ENCODE measurements around the gene CEBPA.
A peak's percentile ranks its signal among the peaks of the same experiment; 100 is the strongest.

CEBPA gene

DNA sequence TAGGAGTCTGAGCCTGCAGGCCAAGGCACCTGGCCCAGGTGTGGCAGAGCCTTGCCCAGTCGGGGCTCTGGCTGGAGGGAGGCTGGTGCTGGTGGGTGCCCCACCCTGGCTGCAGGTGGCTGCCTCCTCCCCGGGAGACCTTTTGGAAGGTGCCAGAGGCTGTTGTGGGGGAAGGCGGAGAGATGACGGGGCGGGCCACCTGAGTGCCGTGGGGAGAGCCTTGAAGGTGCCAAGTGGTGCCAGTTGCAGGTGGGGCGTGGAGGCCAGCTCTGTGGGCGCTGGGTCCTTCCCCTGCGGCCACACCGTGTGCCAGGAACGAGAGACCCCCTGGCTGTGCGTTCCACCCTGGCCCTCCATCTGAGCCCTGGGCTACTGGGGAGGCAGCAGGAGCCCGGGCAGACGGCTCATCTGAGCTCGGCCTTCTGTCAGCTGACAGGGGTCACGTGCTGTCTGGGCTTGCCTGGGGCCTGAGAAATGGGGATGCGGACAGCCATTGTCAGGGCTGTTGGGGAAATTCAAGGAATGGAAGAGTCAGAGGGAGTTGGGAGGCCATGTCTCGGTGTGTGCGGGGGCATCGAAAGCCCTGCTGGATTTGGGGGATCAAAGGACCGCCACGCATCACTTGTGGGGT lies 20.9 kb downstream of the CEBPA start:
- Histone ChIP-seq H3K36me3 (ENCODE audit: control insufficient read depth in 5 of 5, insufficient read depth in 5 of 5, low read length in 5 of 5) (no peaks in the 10 kb centered on the region), H3K9ac (ENCODE audit: low read length in 5 of 5) (peak overlapping the region in 2 of 5 donors; percentile 15 to 52), H3K4me3 (ENCODE audit: low read depth in 1 of 5, low read length in 5 of 5) (no peak overlapping the region), H3K27me3 (ENCODE audit: control insufficient read depth in 5 of 5, insufficient read depth in 4 of 5, low read length in 5 of 5) (no peaks in the 10 kb centered on the region), H3K9me3 (ENCODE audit: control insufficient read depth in 5 of 5, low read length in 5 of 5) (no peaks in the 10 kb centered on the region), H3K27ac (ENCODE audit: low read depth, low read length) (peak overlapping the region; percentile 88), H3K4me1 (ENCODE audit: control insufficient read depth in 5 of 5, insufficient read depth in 5 of 5, low read length in 5 of 5) (peaks cover 5 to 86% (median 81%) of the 10 kb centered on the region in 5 donors)

DNA sequence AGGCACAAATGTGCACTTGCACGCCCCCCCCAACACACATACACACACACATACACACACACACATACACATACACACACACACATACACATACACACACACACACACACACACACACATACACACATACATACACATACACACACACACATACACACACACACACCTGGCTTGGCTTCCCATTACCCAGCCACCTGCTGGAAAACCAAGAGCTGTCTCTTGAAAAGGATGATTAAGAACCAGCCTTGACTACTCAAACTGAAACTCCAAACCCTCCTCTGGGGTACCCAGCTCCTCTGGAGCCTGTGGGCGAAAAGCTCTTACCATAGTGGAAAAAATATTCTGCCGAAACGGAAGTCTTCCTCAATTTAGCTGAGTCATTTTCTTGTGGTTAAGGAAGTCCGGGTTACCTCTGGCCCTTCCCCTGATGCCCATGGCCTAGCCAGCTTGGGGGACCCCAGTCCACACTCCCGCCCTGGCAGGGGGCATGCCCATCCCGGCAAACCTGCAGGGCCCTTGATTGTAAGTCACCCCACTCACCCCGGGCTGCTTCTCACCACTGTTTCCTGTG lies 21.9 kb downstream of the CEBPA start:
- no peaks in the 10 kb centered on the region for H3K27me3 ChIP-seq (ENCODE audit: control insufficient read depth in 5 of 5, insufficient read depth in 4 of 5, low read length in 5 of 5)
- peak overlapping the region in 1 of 5 donors; percentile 16 for H3K4me3 ChIP-seq (ENCODE audit: low read depth in 1 of 5, low read length in 5 of 5)
- H3K36me3 ChIP-seq (ENCODE audit: control insufficient read depth in 5 of 5, insufficient read depth in 5 of 5, low read length in 5 of 5), result no peaks in the 10 kb centered on the region
- H3K4me1 ChIP-seq (ENCODE audit: control insufficient read depth in 5 of 5, insufficient read depth in 5 of 5, low read length in 5 of 5), result peaks cover 3 to 80% (median 73%) of the 10 kb centered on the region in 5 donors
- no peaks in the 10 kb centered on the region for H3K9me3 ChIP-seq (ENCODE audit: control insufficient read depth in 5 of 5, low read length in 5 of 5)
- peak overlapping the region in 1 of 5 donors; percentile 37 for H3K9ac ChIP-seq (ENCODE audit: low read length in 5 of 5)
- peak overlapping the region; percentile 88 for H3K27ac ChIP-seq (ENCODE audit: low read depth, low read length)

DNA sequence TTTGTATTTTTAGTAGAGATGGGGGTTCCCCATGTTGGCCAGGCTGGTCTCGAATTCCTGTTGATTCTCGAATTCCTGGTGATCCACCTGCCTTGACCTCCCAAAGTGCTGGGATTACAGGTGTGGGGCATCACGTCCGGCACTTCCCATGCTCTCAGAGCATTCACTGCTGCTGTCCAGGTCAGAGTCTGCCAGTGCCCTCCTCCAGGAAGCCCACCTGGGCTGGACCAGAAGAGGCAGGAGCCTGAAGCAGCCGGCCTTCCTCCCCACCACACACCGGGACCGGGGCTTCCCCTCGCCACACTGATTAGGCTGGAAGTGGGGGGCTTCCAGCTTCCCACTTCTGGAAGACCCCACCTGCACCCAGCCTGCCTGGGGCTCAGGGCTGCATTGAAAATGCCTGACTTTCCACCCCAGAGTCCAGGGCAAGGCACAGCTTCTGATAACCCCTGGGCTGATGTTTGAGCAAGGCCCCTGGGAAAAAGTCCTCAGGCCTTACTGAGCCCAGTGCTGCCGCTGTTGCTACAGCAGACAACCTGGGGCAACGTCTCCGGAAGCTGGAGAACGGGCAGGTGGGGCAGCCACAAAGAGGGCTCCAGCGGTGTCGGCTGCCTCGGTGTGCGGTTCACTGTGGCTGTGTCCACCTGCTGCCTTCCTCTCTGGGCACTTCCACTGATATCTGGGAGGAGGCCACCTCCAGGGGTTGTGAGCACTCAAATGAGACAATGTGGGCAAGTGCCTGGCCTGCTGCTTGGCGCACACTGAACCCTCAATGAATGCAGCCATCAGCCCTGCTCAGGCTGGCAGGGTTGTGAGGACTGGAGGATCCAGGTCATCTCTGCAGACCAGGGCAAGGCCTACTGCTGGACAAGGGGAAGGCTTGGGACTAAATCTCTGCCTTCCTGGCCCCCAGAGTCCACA lies 22.6 kb downstream of the CEBPA start:
- peak overlapping the region; percentile 88 for H3K27ac ChIP-seq (ENCODE audit: low read depth, low read length)

DNA sequence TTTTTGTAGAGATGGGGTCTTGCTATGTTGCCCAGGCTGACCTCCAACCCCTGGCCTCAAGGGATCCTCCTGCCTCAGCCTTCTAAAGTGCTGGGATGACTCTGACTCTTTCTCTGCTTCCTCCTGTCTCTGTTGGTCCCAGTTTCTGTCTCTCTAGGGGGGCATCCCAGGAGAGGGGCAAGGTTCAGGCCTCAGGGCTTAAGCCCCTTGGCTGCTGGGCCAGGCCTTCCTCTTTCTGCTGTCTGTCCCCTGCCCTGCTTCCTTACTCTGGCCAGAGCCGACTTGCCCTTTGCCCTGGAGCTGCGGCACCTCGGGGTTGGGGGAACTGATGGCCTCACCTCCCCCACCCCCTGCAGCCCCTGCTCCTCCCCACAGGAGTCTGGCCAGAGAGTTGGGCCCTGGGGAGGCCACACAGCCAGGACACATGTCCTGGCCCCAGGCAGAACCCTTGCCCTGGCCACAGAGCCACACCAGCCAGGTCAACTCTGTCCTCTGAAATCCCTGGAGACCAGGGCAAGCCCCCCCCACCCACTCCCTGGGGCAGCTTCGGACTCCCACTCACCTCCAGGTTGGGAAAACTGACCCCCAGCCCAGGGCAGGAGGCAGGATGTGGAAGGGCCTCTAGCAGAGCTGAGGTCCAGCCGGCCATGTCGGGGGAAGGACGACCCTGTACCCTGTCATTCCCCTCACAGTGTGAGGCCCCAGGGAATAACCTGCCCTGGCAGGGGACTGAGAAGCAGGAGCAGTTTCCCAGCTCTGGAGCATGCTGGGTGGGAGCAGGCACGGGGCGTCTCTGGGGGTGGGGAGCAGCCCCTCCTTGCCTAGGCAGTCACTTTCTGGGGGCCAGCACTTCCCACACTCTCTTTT lies 23.7 kb downstream of the CEBPA start:
- peak overlapping the region in 1 of 5 donors; percentile 1 for H3K4me3 ChIP-seq (ENCODE audit: low read depth in 1 of 5, low read length in 5 of 5)
- peak overlapping the region; percentile 29 for H3K27ac ChIP-seq (ENCODE audit: low read depth, low read length)
- H3K9me3 ChIP-seq (ENCODE audit: control insufficient read depth in 5 of 5, low read length in 5 of 5), result no peaks in the 10 kb centered on the region
- H3K27me3 ChIP-seq (ENCODE audit: control insufficient read depth in 5 of 5, insufficient read depth in 4 of 5, low read length in 5 of 5), result no peaks in the 10 kb centered on the region
- H3K4me1 ChIP-seq (ENCODE audit: control insufficient read depth in 5 of 5, insufficient read depth in 5 of 5, low read length in 5 of 5), result peaks cover 6 to 84% (median 72%) of the 10 kb centered on the region in 5 donors
- H3K9ac ChIP-seq (ENCODE audit: low read length in 5 of 5), result no peak overlapping the region
- H3K36me3 ChIP-seq (ENCODE audit: control insufficient read depth in 5 of 5, insufficient read depth in 5 of 5, low read length in 5 of 5), result no peaks in the 10 kb centered on the region

More for the DNA sequence above, 22.6 kb downstream of the CEBPA start:
- no peaks in the 10 kb centered on the region for H3K27me3 ChIP-seq (ENCODE audit: control insufficient read depth in 5 of 5, insufficient read depth in 4 of 5, low read length in 5 of 5)
- H3K9me3 ChIP-seq (ENCODE audit: control insufficient read depth in 5 of 5, low read length in 5 of 5), result no peaks in the 10 kb centered on the region
- H3K4me1 ChIP-seq (ENCODE audit: control insufficient read depth in 5 of 5, insufficient read depth in 5 of 5, low read length in 5 of 5), result peaks cover 1 to 79% (median 67%) of the 10 kb centered on the region in 5 donors
- no peaks in the 10 kb centered on the region for H3K36me3 ChIP-seq (ENCODE audit: control insufficient read depth in 5 of 5, insufficient read depth in 5 of 5, low read length in 5 of 5)
- peak overlapping the region in 1 of 5 donors; percentile 37 for H3K9ac ChIP-seq (ENCODE audit: low read length in 5 of 5)
- H3K4me3 ChIP-seq (ENCODE audit: low read depth in 1 of 5, low read length in 5 of 5), result peak overlapping the region in 1 of 5 donors; percentile 16

DNA sequence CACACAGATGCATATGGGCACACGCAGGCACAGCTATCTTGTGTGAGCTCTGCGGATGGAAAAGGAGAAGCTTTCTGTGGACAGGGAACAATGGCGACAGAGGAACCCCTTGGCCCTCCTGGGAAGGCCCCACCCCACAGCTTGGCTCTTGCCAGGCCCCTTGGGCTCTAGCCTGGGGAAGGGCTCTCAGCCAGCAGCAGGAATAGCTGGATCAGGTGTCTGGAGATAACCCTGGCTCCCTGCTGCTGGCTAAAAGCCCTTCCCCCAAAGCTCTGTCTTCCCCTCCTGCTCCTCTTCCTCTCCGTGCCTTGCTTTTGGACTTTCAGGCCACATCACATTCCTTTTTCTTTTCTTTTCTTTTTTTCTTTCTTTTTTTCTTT lies 24.3 kb downstream of the CEBPA start:
- Histone ChIP-seq H3K9me3 (ENCODE audit: control insufficient read depth in 5 of 5, low read length in 5 of 5) (no peaks in the 10 kb centered on the region), H3K9ac (ENCODE audit: low read length in 5 of 5) (no peak overlapping the region), H3K4me1 (ENCODE audit: control insufficient read depth in 5 of 5, insufficient read depth in 5 of 5, low read length in 5 of 5) (peaks cover 6 to 84% (median 72%) of the 10 kb centered on the region in 5 donors), H3K36me3 (ENCODE audit: control insufficient read depth in 5 of 5, insufficient read depth in 5 of 5, low read length in 5 of 5) (no peaks in the 10 kb centered on the region), H3K4me3 (ENCODE audit: low read depth in 1 of 5, low read length in 5 of 5) (no peak overlapping the region), H3K27ac (ENCODE audit: low read depth, low read length) (peak overlapping the region; percentile 29), H3K27me3 (ENCODE audit: control insufficient read depth in 5 of 5, insufficient read depth in 4 of 5, low read length in 5 of 5) (no peaks in the 10 kb centered on the region)

DNA sequence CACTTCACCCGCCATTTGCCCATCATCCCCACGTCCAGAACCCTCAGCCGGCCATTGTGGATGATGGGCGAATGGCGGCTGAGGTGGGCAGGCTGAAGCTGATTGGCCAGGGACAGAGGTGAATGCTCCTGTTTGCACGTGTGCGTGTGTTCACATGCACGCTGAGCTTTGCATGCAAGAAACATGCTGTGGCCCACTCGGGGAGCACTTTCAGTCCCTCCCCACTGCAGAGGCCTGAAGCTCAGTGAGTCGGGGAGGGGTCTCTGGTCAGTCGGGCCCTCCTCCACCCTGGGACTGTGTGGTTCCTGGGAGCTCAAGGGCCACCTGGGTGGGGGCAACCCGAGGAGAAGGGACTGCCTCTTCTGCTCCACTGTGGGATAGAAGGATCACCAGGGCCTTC lies 24.9 kb downstream of the CEBPA start:
- H3K4me3 ChIP-seq (ENCODE audit: low read depth in 1 of 5, low read length in 5 of 5), result no peak overlapping the region
- H3K36me3 ChIP-seq (ENCODE audit: control insufficient read depth in 5 of 5, insufficient read depth in 5 of 5, low read length in 5 of 5), result no peaks in the 10 kb centered on the region
- no peaks in the 10 kb centered on the region for H3K9me3 ChIP-seq (ENCODE audit: control insufficient read depth in 5 of 5, low read length in 5 of 5)
- H3K9ac ChIP-seq (ENCODE audit: low read length in 5 of 5), result no peak overlapping the region
- H3K27me3 ChIP-seq (ENCODE audit: control insufficient read depth in 5 of 5, insufficient read depth in 4 of 5, low read length in 5 of 5), result no peaks in the 10 kb centered on the region
- no peak overlapping the region for H3K27ac ChIP-seq (ENCODE audit: low read depth, low read length)
- H3K4me1 ChIP-seq (ENCODE audit: control insufficient read depth in 5 of 5, insufficient read depth in 5 of 5, low read length in 5 of 5), result peaks cover 6 to 80% (median 66%) of the 10 kb centered on the region in 5 donors

DNA sequence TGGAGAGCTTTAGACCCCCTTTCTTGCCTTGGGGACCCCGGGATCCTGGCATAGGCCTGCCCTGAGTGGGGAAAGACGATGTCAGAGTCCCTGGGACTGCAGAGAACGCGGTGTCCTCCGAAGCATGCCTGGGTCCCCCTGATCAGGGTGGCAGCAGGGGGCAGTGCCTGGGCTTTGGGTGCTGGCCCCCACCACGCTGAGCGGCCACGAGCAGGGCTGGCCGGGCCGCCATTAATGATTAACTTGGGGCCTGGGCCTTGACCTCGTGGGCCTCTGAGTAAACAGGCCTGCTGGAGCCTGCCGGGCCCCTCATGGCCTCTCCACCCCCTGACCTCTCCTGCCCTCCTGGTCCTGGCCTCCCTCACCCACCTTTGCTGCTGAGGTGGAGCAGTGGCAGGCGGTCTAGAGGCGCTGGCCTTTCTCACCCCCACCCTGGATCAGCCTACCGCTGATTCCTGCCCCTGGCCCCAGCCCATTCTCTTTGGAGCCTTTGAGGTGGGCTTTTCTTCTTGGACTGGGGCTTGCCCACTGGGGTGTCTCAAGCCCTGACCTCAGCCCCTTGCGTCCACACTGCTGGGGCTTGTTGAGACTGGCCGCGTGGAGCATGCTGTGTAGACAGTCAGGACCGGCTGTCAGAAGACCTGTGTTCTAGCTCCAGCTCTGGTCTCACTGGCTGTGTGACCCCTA lies 26.3 kb downstream of the CEBPA start:
- Histone ChIP-seq H3K9me3 (ENCODE audit: control insufficient read depth in 5 of 5, low read length in 5 of 5) (no peaks in the 10 kb centered on the region), H3K27me3 (ENCODE audit: control insufficient read depth in 5 of 5, insufficient read depth in 4 of 5, low read length in 5 of 5) (no peaks in the 10 kb centered on the region), H3K27ac (ENCODE audit: low read depth, low read length) (no peak overlapping the region), H3K4me3 (ENCODE audit: low read depth in 1 of 5, low read length in 5 of 5) (no peak overlapping the region), H3K4me1 (ENCODE audit: control insufficient read depth in 5 of 5, insufficient read depth in 5 of 5, low read length in 5 of 5) (peaks cover 4 to 67% (median 52%) of the 10 kb centered on the region in 5 donors), H3K36me3 (ENCODE audit: control insufficient read depth in 5 of 5, insufficient read depth in 5 of 5, low read length in 5 of 5) (no peaks in the 10 kb centered on the region), H3K9ac (ENCODE audit: low read length in 5 of 5) (no peak overlapping the region)

DNA sequence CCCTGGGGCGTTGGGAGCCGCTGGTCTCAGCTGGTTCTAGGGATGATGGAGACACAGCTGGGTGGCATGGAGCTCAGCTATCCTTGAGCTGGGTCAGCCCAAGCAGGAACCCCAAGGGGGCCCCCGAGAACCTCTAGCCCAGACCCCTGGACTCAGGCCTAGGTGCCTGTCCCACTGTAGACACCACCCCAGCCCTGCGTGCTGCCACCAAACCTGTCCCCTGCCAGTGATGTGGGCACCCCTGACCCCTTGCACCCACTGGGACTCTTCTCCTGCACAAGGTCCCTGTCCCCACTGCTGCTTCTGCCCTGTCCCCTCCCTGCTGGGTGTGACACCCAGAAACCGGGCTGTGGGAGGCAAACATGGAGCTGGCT lies 26.8 kb downstream of the CEBPA start:
- Histone ChIP-seq H3K36me3 (ENCODE audit: control insufficient read depth in 5 of 5, insufficient read depth in 5 of 5, low read length in 5 of 5) (no peaks in the 10 kb centered on the region), H3K9me3 (ENCODE audit: control insufficient read depth in 5 of 5, low read length in 5 of 5) (no peaks in the 10 kb centered on the region), H3K4me1 (ENCODE audit: control insufficient read depth in 5 of 5, insufficient read depth in 5 of 5, low read length in 5 of 5) (peaks cover 4 to 62% (median 47%) of the 10 kb centered on the region in 5 donors), H3K27me3 (ENCODE audit: control insufficient read depth in 5 of 5, insufficient read depth in 4 of 5, low read length in 5 of 5) (no peaks in the 10 kb centered on the region), H3K4me3 (ENCODE audit: low read depth in 1 of 5, low read length in 5 of 5) (no peak overlapping the region), H3K27ac (ENCODE audit: low read depth, low read length) (no peak overlapping the region), H3K9ac (ENCODE audit: low read length in 5 of 5) (no peak overlapping the region)
